Activated CD4-positive, alpha-beta memory T cell treated with anti-CD3 and anti-CD28 coated beads for 36 hours (primary cell): ENCODE results near the gene TNFSF10. TPM values are rescaled to one million over a fixed set of nuclear protein-coding genes. Genes with fewer than 3 reads are reported as not detected.
A peak's percentile ranks its signal among the peaks of the same experiment; 100 is the strongest.
"Not testable (repeated sequence)": the region's sequence is repeated elsewhere in the genome, so short reads cannot be mapped to it uniquely, and the experiment has no call there.

ENCODE experiments used
- CTCF ChIA-PET: fragments of 350-600 bp; sonication (Branson Sonifier 250); formaldehyde crosslinking; loops from one replicate; lab custom pipeline; 2021; ENCODE audit warnings: antibody characterized with exemption, inconsistent platforms; lab: Charles Lee
- POLR2A ChIA-PET: fragments of 350-600 bp; sonication (Branson Sonifier 250); formaldehyde crosslinking; loops from one replicate; lab custom pipeline; 2021; ENCODE audit warnings: antibody characterized with exemption; lab: Charles Lee
- DNase-seq: peaks from one replicate; pipeline ENCODE4 v3.0.0-alpha.2; 2020
- H3K27ac Mint-ChIP-seq: one replicate; pipeline ENCODE4 v1.8.0; 2021; ENCODE audit warnings: mixed read lengths
- H3K27me3 Mint-ChIP-seq: one replicate; pipeline ENCODE4 v1.8.0; 2021; ENCODE audit warnings: mixed read lengths
- H3K36me3 Mint-ChIP-seq: one replicate; pipeline ENCODE4 v1.8.0; 2021; ENCODE audit warnings: mixed read lengths
- H3K4me1 Mint-ChIP-seq: one replicate; pipeline ENCODE4 v1.8.0; 2021; ENCODE audit warnings: low read depth, mixed read lengths
- H3K4me3 Mint-ChIP-seq: one replicate; pipeline ENCODE4 v1.8.0; 2021; ENCODE audit warnings: mild to moderate bottlenecking, mixed read lengths
- H3K9me3 Mint-ChIP-seq: one replicate; pipeline ENCODE4 v1.8.0; 2021; ENCODE audit warnings: mixed read lengths
- intact Hi-C: fragments of 100-400 bp; cut with micrococcal nuclease; formaldehyde crosslinking; loops from one replicate; pipeline ENCODE4 v1.15.1; 2023
- total RNA-seq, 2 experiments: library from RNA; stranded (reverse); gene quantifications; one replicate each; pipeline ENCODE4 v1.2.3, GENCODE V29; 2021

Gene TNFSF10
- total RNA-seq, 2 experiments from 2014 or later = 30.1 to 31.8 TPM

DNA sequence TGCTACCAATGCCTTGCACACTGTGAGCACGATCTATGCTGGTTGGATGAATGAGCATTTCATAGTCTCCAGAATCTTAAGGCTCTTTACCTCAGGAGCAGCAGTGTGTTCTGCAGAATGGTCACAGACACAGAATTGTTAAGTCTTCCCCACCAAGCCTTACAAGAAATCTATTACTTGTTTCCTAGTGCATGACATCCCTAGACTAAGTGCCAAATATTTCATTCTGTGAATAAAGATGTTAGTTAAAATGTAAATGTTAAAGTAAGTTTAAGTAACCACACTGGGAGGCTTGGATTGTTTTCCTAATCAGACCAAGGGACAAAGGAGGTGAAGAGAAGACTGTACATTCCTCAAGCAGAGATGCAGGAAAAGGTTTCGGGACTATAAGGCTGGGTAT is 4.1 kb upstream of the TNFSF10 start:
- intact Hi-C loops = no loop called here
- H3K36me3 Mint-ChIP-seq = no peaks in the 10 kb centered on the region

DNA sequence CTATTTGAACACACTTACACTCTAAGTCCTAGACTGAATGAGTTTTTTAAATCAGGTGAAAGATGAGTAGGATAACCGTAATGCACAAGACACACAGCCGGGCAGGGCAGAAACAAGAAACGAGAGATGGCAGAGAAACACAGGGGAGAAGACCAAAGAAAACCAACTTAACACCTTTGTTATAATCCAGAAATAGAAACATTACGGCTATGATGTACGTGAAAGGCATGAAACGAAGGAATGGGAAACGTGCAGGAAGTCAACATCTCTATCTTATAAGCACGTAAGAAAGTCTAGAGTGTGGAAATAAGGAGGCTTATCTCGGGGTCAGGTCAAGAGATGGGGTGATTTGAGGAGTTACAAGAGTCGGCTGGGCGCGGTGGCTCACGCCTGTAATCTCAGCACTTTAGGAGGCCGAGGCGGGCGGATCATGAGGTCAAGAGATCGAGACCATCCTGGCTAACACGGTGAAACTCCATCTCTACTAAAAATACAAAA is 1.9 kb upstream of the TNFSF10 start:
- Mint-ChIP-seq H3K27me3 (no peaks in the 10 kb centered on the region), H3K36me3 (peaks cover 5% of the 10 kb centered on the region), H3K4me3 (no peak overlapping the region)

More for the DNA sequence above, 4.1 kb upstream of the TNFSF10 start:
- CTCF ChIA-PET = no interaction called here
- H3K9me3 Mint-ChIP-seq = no peaks in the 10 kb centered on the region
- H3K4me1 Mint-ChIP-seq = peaks cover 38% of the 10 kb centered on the region
- no peak for DNase-seq
- H3K27ac Mint-ChIP-seq = peak overlapping the region; percentile 30
- H3K27me3 Mint-ChIP-seq = no peaks in the 10 kb centered on the region
- H3K4me3 Mint-ChIP-seq = no peak overlapping the region
- POLR2A ChIA-PET = no interaction called here

DNA sequence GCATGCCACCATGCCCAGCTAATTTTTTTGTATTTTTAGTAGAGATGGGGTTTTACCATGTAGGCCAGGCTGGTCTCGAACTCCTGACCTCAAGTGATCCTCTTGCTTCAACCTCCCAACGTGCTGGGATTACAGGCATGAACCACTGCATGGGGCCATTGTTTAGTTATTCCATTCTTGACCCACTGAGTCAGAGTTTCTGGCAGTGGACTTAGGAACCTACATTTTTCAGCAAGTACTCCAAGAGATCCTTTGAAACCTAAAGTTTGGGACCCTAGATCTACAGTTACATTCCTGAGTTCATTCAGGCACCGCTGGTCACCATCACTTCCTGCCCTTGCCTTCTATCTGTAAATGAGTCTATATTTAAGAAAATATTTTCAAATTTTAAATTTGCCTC is 1.4 kb upstream of the TNFSF10 start:
- Mint-ChIP-seq H3K4me1 (peaks cover 41% of the 10 kb centered on the region), H3K27ac (no peak overlapping the region), H3K9me3 (no peaks in the 10 kb centered on the region), H3K27me3 (no peaks in the 10 kb centered on the region), H3K36me3 (peaks cover 8% of the 10 kb centered on the region), H3K4me3 (no peak overlapping the region)
- ChIA-PET POLR2A (no interaction called here), CTCF (interaction anchor here (0.6 to 1.5 kb wide), 2 partner anchors 64 to 908 kb away, joined by 4 to 5 read pairs; no protein-coding TSS in a partner anchor)
- DNase-seq = no peak
- intact Hi-C loops = no loop called here

More for the DNA sequence above, 1.9 kb upstream of the TNFSF10 start:
- H3K4me1 Mint-ChIP-seq = peaks cover 41% of the 10 kb centered on the region
- H3K9me3 Mint-ChIP-seq = no peaks in the 10 kb centered on the region
- POLR2A ChIA-PET = no interaction called here
- H3K27ac Mint-ChIP-seq = no peak overlapping the region
- DNase-seq = no peak
- CTCF ChIA-PET = no interaction called here
- intact Hi-C loops = no loop called here

DNA sequence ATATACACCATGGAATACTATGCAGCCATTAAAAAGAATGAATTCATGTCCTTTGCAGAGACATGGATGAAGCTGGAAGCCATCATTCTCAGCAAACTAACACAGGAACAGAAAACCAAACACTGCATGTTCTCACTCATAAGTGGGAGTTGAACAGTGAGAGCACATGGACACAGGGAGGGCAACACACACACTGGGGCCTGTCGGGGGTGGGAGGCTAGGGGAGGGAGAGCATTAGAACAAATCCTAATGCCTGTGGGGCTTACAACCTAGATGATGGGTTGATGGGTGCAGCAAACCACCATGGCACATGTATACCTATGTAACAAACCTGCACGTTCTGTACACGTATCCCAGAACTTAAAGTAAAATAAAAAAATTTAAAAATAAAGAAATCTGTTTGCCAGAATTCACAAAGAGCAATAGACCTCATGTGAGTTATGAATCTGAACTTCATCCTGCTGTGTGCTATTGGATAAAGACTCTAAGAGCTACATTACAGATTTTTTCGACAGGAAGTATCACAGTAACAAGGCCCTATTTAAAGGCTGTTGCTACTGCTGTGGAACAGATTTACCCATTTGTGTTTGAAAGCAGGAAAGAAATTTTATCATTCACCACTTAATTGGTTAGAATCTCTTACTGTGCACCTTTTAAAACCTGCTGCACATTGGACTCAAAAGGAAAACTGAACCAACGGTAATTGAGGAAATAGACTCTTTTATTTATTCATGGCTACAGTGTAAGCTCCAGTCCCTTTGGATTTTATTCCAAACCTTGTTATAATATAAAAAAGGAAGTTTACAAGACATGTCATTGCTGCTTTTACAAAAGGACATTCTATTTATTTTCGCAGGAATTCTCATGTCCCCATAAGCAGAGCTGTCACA is 1.1 kb downstream of the TNFSF10 start:
- Mint-ChIP-seq H3K27ac (peak overlapping the region; percentile 94), H3K4me3 (peak overlapping the region; percentile 94), H3K4me1 (peaks cover 57% of the 10 kb centered on the region), H3K36me3 (peaks cover 11% of the 10 kb centered on the region)
- CTCF ChIA-PET = interaction anchor here (1.0 to 2.7 kb wide), 4 partner anchors 10 to 75 kb away, joined by 3 to 24 read pairs (median 3); no protein-coding TSS in a partner anchor
- DNase-seq, H3K9me3 Mint-ChIP-seq, H3K27me3 Mint-ChIP-seq: not testable (repeated sequence)
- intact Hi-C loops = loop anchor here (2.0 kb wide), 1 partner anchor 415 kb away; no protein-coding TSS in a partner anchor
- POLR2A ChIA-PET = interaction anchor here (0.8 to 2.5 kb wide), 8 partner anchors 8 to 73 kb away, joined by 4 to 10 read pairs (median 7); no protein-coding TSS in a partner anchor

DNA sequence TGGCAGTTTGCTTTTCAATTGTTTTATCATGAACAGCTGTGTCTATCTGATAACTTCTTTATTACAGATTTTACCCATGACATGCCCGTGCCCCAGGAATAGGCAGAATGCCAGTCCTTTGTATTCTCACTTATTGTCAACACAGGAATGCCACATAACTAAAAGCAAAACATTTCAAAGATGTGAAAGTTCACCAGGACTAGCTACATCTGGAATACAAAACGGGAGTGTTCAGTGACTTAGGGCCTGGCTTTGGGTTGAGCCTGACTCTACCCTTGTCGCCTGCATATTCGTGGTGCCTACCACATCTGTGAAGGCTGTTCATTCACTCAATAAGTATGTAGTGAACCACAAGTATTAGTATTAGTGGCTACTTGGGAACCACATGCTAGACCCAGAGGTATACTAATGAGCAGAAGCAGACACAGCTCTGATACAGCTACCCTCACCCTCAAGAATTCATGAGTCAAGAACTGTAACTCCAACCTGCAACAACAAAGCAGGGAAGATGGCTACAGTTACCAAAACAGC is 2.9 kb downstream of the TNFSF10 start:
- DNase-seq = peak; percentile 53
- intact Hi-C loops = no loop called here
- Mint-ChIP-seq H3K9me3 (no peaks in the 10 kb centered on the region), H3K4me1 (peaks cover 74% of the 10 kb centered on the region), H3K4me3 (peak overlapping the region; percentile 94), H3K27me3 (no peaks in the 10 kb centered on the region), H3K36me3 (peaks cover 11% of the 10 kb centered on the region), H3K27ac (peak overlapping the region; percentile 94)
- ChIA-PET CTCF (interaction anchor here (1.0 to 3.5 kb wide), 6 partner anchors 8 to 104 kb away, joined by 3 to 23 read pairs (median 6); no protein-coding TSS in a partner anchor), POLR2A (interaction anchor here (0.7 to 4.6 kb wide), 6 partner anchors 8 to 75 kb away, joined by 3 to 29 read pairs (median 4); no protein-coding TSS in a partner anchor)

DNA sequence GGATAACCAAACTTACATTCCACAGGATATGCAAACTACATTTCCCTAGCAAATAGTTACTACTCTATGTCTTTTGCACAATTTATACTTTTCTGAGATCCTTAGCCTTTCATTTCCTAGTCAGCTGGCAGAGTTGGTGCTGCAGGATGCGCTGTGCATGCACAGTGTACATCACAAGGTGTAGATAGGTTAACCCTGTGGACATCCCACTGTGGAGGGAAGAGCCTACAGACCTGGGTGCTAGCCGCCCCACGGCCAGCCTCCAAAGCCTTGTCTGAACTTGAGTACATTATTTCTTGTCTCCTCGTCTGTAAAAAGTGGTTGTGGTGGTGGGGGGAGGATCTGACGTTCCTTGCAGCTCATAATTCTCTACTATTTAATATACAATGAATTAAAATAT is 3.5 kb downstream of the TNFSF10 start:
- Mint-ChIP-seq H3K27me3 (no peaks in the 10 kb centered on the region), H3K36me3 (peaks cover 13% of the 10 kb centered on the region), H3K4me1 (peaks cover 80% of the 10 kb centered on the region), H3K9me3 (no peaks in the 10 kb centered on the region), H3K4me3 (peak overlapping the region; percentile 94), H3K27ac (peak overlapping the region; percentile 94)
- intact Hi-C loops = loop anchor here (5.0 to 10.0 kb wide), 4 partner anchors 197 to 477 kb away; no protein-coding TSS in a partner anchor
- DNase-seq = no peak
- CTCF ChIA-PET = interaction anchor here (1.5 to 3.5 kb wide), 5 partner anchors 9 to 105 kb away, joined by 3 to 23 read pairs (median 10); no protein-coding TSS in a partner anchor
- POLR2A ChIA-PET = interaction anchor here (0.9 to 4.6 kb wide), 3 partner anchors 10 to 76 kb away, joined by 4 to 29 read pairs (median 4); no protein-coding TSS in a partner anchor

DNA sequence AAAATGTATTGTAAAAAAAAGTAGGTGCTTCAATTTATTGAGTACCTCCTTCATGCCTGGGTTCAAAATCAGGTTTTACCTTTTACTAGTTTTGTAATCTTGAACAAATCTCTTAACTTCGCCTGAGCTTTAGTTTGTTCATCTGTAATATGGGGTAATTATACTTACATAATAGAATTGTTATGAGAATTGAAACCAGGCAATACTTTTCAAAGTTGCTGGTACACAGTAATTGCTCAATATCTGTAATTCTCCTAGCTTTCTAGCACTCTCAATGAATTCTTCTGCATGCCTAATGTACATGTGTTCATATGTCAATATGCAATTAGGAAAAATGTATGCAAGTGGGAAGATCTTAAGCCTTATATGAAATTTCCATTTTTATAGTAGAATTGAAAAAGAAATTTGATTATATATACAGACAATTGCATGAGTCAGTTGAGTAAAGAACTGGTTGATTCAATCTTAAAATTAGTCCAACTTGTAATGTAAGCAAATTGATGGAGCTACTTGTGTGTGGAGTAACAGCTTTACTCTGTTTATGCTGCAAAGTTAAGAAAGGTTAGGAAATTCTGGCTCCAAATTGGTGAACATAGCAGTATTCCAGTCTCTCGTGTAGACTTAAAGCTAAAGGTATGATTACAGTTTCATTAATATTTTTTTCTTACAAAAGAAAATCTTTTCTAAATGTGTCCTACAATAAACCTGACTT is 4.1 kb downstream of the TNFSF10 start:
- Mint-ChIP-seq H3K9me3 (no peaks in the 10 kb centered on the region), H3K4me3 (peak overlapping the region; percentile 48), H3K4me1 (peaks cover 81% of the 10 kb centered on the region), H3K27ac (peak overlapping the region; percentile 20), H3K27me3 (no peaks in the 10 kb centered on the region), H3K36me3 (peaks cover 19% of the 10 kb centered on the region)
- intact Hi-C loops = loop anchor here (1.0 to 10.0 kb wide), 5 partner anchors 31 to 477 kb away; no protein-coding TSS in a partner anchor
- ChIA-PET CTCF (interaction anchor here (1.9 to 3.5 kb wide), 3 partner anchors 11 to 76 kb away, joined by 10 to 23 read pairs (median 21); no protein-coding TSS in a partner anchor), POLR2A (interaction anchor here (0.7 to 4.6 kb wide), 2 partner anchors 11 to 43 kb away, joined by 3 to 29 read pairs; no protein-coding TSS in a partner anchor)
- no peak for DNase-seq

DNA sequence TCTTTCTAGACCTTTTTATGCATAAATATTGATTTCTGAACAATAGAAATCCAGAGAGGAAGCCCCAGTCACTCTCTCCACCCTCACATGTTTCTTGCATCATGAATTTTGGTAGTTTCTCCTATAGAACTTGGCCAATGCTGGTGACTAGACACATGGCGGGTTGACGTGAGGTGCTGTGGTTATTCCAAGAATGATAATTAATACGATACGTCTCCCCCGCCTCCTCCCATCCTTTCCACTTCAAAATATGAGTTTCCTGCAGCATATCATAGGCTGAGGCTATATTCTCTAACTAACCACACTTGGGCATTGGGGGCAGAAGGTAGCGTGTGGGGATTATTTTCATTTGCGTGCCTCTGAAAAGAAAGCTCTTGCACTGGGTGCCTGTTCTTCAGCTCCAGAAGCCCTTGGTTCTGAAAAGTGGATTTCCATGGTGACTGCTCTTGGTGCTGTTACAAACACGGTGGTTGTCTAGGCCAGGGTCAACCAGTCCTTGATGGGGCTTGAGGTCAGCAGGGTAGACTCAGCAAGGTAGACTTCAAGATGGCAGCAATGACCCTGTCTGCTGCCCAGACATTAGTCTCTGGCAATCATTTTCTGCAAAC is 5.3 kb downstream of the TNFSF10 start:
- peak overlapping the region; percentile 57 for H3K4me3 Mint-ChIP-seq
- intact Hi-C loops = loop anchor here (1.0 to 10.0 kb wide), 9 partner anchors 12 to 476 kb away; no protein-coding TSS in a partner anchor
- ChIA-PET CTCF (interaction anchor here (1.0 to 7.4 kb wide), 3 partner anchors 13 to 78 kb away, joined by 4 to 75 read pairs (median 21); no protein-coding TSS in a partner anchor), POLR2A (interaction anchor here (0.6 to 4.6 kb wide), 4 partner anchors 12 to 78 kb away, joined by 3 to 29 read pairs (median 7); no protein-coding TSS in a partner anchor)
- no peaks in the 10 kb centered on the region for H3K27me3 Mint-ChIP-seq
- peak; percentile 82 for DNase-seq
- peak overlapping the region; percentile 87 for H3K27ac Mint-ChIP-seq
- peaks cover 84% of the 10 kb centered on the region for H3K4me1 Mint-ChIP-seq
- H3K36me3 Mint-ChIP-seq = peaks cover 29% of the 10 kb centered on the region
- no peaks in the 10 kb centered on the region for H3K9me3 Mint-ChIP-seq

DNA sequence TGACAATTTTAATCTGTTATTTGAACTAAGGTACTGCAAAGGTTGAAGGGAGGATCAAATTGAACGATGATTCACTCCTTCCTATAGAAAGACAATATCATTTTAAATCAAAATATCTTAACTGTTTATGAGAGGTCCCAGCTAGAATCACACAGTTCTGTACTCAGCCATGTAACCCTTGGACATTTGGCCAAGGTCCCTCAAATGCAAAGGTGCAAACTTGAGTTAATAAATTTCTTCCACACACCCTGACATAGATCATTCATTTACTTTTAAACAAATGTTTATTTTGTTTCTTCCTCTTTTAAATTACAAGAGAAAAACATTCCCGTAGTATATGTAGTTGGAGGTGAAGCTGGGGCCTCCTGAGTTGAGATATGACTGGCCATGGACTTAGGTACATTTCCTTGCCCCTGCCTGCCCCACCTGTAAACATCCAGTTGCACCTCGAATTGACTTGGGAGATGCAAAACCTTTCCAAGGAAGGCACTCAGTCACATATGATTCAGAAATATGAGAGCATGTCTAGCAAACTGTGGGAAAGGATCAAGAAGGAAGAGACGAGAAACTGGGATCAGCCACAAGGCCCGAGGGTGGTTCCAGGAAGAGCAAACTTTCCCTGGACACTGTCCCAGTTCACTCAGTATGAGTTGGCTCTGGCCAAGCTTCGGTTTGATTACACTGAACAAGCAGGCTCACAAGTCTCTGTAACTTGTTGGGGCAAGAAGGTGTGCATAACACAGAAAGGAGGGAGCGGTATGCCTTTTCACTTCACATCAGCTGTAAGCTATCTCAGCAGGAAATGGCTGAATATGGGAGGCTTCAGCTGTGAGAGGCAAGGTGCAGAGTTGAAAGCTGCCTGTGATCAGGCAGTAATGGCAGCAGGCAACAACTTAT is 6.7 kb downstream of the TNFSF10 start:
- intact Hi-C loops = loop anchor here (1.0 to 10.0 kb wide), 8 partner anchors 14 to 474 kb away; no protein-coding TSS in a partner anchor
- peaks cover 39% of the 10 kb centered on the region for H3K36me3 Mint-ChIP-seq
- no peaks in the 10 kb centered on the region for H3K9me3 Mint-ChIP-seq
- H3K4me1 Mint-ChIP-seq = peaks cover 94% of the 10 kb centered on the region
- ChIA-PET CTCF (interaction anchor here (1.0 to 7.4 kb wide), 4 partner anchors 14 to 234 kb away, joined by 3 to 75 read pairs (median 6); partner anchors contain the start of gene ECT2), POLR2A (interaction anchor here (0.7 to 4.6 kb wide), 6 partner anchors 13 to 78 kb away, joined by 3 to 29 read pairs (median 4); no protein-coding TSS in a partner anchor)
- peak; percentile 55 for DNase-seq
- H3K27me3 Mint-ChIP-seq = no peaks in the 10 kb centered on the region
- H3K4me3 Mint-ChIP-seq = peak overlapping the region; percentile 65
- H3K27ac Mint-ChIP-seq = peak overlapping the region; percentile 87
